Sigmoid colon (tissue), 4 donors: Measurements from ENCODE around the gene TVP23C.

Experiments used
- CTCF ChIP-seq, 4 experiments: fragments of 450-650 bp in 3 of 4; fragments of 200-600 bp in 1 of 4; IDR thresholded peaks; one replicate each; pipeline ENCODE4 v1.5.1; 2016 to 2019; ENCODE audit warnings: antibody characterized with exemption in 4 of 4, mild to moderate bottlenecking in 3 of 4, moderate library complexity in 2 of 4
- EP300 ChIP-seq, 4 donors: sonication (generic); formaldehyde crosslinking; IDR thresholded peaks; one replicate each; pipeline ENCODE4 v1.6.1; 2017; ENCODE audit warnings: antibody characterized with exemption in 4 of 4
- POLR2A ChIP-seq, 2 donors: fragments of 450-650 bp; IDR thresholded peaks; one replicate each; pipeline ENCODE4 v1.6.1; 2016; ENCODE audit warnings: antibody characterized with exemption in 2 of 2, mild to moderate bottlenecking in 2 of 2, moderate library complexity in 2 of 2
- POLR2AphosphoS5 ChIP-seq, 4 donors: sonication (generic); formaldehyde crosslinking; IDR thresholded peaks; one replicate each; pipeline ENCODE4 v1.6.1; 2017; ENCODE audit warnings: antibody characterized with exemption in 4 of 4

- TF ChIP-seq CTCF (IDR thresholded peaks at IDR 0.05) (no peak), EP300 (IDR thresholded peaks at IDR 0.05) (no peak), POLR2AphosphoS5 (IDR thresholded peaks at IDR 0.05) (no peak), POLR2A (IDR thresholded peaks at IDR 0.05) (no peak)
These were observed 90.4 kb downstream of the TVP23C start for GRCh38 chr17:15472891-15473290.
